H1 (cell line): Measurements from ENCODE around the gene GRIN3A. TPM values are rescaled to one million over a fixed set of nuclear protein-coding genes. Genes with fewer than 3 reads are reported as not detected.

ENCODE experiments used
- FOSL1 ChIP-seq: IDR thresholded peaks from 2 replicates; pipeline ENCODE4 v1.6.1; 2011; ENCODE audit warnings: mild to moderate bottlenecking, low read depth, low read length, moderate library complexity; ENCODE audit not compliant: insufficient read depth
- HDAC6 ChIP-seq: IDR thresholded peaks from one replicate; pipeline ENCODE4 v1.7.1; 2012; ENCODE audit warnings: low read depth, mild to moderate bottlenecking, inconsistent platforms, low read length, moderate library complexity
- POU5F1 ChIP-seq: IDR thresholded peaks from 2 replicates; pipeline ENCODE4 v1.6.1; 2011; ENCODE audit warnings: low read depth, mild to moderate bottlenecking, low read length, moderate library complexity
- SP2 ChIP-seq: IDR thresholded peaks from 2 replicates; pipeline ENCODE4 v1.6.1; 2012; ENCODE audit warnings: mild to moderate bottlenecking, low read length, inconsistent platforms
- SUZ12 ChIP-seq: fragments of 200-600 bp; sonication (generic); IDR thresholded peaks from 2 replicates; pipeline ENCODE4 v1.6.1; 2012; ENCODE audit warnings: mild to moderate bottlenecking, inconsistent platforms, low read length, moderate library complexity, mixed read lengths
- polyA plus RNA-seq, 7 experiments: library from polyadenylated mRNA; depleted of rRNA in 3 of 7; stranded (reverse) in 5 of 7; unstranded in 2 of 7; fragments of >200 nt in 5 of 7; fragments of 200-250 nt in 2 of 7; gene quantifications; 1 replicate in 5 of 7; 2 replicates in 1 of 7; 4 replicates in 1 of 7; pipeline versions ENCODE4 v1.2.1 to v1.2.3, GENCODE V29; 2011 to 2013; ENCODE audit warnings: missing spikeins in 2 of 7, mixed read lengths in 2 of 7
- total RNA-seq: library from RNA; stranded (reverse); fragmentation: NEBNext Ultra II Directional; extraction: Animal tissue kit (Norgen Biotek cat#: 25700); gene quantifications from 2 replicates; pipeline ENCODE4 v1.2.1, GENCODE V29; 2021

The GRIN3A gene
- total and polyA plus RNA-seq, 2 of the 8 experiments (the other 6 are each of a cell fraction or from before 2014, with no cell fraction given) = 0.04 TPM; not detected in 1

DNA sequence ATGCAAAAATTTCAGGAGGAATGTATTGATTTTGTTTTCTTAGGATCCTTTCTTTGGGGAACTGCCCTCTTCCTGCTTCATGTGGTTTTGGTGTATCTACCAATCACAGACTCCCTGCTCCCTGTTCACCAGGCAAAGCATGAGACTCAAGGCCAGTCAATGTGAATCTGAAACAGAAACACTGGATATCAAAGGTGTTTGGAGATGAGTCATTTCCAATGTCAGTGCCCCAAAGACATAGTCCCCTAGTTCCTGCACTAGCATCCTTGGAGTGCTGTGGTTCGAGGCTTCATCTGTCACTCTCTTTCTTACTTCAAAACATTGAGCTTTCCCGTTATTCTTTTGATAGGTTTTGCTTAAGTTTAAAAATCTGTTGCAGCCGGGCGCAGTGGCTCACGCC, 151.8 kb downstream of the GRIN3A start (continued):
- TF ChIP-seq FOSL1 = no peak
- no peak for TF ChIP-seq SUZ12
- TF ChIP-seq POU5F1 = no peak
- no peak for TF ChIP-seq SP2
- TF ChIP-seq HDAC6 = no peak
